Measurements from ENCODE around the gene CABS1. TPM values are rescaled to one million over a fixed set of nuclear protein-coding genes. Genes with fewer than 3 reads are reported as not detected.

Gene CABS1
- not detected in 2 replicates for total RNA-seq

DNA sequence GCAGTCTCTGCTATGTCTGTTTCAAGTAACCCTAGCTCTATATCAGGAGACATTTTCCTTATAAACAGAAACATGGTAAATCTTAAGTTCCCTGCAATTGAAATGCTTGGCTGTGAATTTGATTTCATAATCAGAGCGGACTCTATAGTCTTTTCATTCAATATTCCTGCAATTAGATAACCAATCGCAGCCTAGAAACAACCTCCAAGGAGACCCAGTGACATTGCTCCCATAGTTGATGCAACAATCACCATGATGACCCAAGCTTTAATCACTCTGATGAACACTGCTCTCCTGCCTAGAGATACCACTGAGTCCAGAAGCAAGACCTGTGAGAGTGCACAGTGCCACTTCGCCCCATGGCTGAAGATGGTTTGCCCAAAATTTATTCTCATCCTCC is at the start of gene CABS1:
TSS of gene CABS1 (plus strand) at position 301 of the 400 bp plus-strand sequence. CDS start at position 360, 59 bp downstream.

DNA sequence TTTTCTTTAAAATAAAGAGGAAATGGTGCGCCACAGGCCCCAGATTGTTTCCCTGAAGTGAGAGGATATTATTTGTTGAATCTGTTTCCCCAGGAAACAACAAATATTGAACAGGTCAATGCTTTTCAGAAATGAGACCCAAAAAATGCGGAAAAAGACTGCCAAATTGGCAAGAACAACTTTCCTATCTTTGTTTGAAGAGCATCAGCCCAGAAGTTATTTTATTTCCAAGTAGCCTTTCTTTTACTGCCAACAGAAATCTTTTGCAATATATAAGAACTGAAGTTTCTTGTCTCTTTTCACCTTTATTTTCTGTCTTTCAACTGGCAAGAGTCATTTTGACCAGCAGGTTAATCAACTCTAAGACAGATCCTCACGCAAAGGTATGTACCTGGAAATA is 25.7 kb downstream of the CABS1 start, which contains the start of gene SMR3A:
TSS of gene SMR3A (plus strand) at position 301 of the 400 bp plus-strand sequence. CDS start 1,356 bp downstream, outside the sequence.

DNA sequence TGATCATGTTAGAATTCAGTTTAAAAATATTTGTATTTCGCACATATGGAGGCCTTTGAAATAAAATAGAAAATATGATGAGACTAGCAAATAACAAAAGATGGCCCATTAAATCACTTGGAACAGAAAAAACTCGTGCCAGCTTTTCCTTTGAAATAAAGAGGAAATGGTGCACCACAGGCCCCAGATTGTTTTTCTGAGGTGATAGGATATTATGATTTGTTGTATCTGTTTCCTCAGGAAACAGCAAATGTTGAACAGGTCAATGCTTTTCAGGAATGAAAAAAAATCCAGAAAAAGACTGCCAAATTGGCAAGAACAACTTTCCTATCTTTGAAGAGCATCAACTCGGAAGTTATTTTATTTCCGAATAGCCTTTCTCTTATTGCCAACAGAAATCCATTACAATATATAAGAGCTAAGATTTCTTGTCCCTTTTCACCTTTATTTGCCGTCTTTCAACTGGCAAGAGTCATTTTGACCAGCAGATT is 48.0 kb downstream of the CABS1 start, which contains the start of gene SMR3B:
TSS of gene SMR3B (plus strand) at position 441 of the 491 bp plus-strand sequence. CDS start 1,380 bp downstream, outside the sequence.

Other genes with a start within 250 kb of the CABS1 start
- gene PRR27, start 180.7 kb upstream of the CABS1 start, total RNA-seq: not detected in 2 replicates
- gene ODAM, start 139.3 kb upstream of the CABS1 start, total RNA-seq: not detected in 2 replicates
- not detected in 2 replicates for gene FDCSP, start 108.9 kb upstream of the CABS1 start, total RNA-seq
- gene CSN3, start 92.4 kb upstream of the CABS1 start, total RNA-seq: not detected in 2 replicates
- not detected in 2 replicates for gene SMR3A, start 25.8 kb downstream of the CABS1 start, total RNA-seq
- gene SMR3B, start 48.1 kb downstream of the CABS1 start, total RNA-seq: not detected in 2 replicates
- gene OPRPN, start 63.0 kb downstream of the CABS1 start, total RNA-seq: not detected in 2 replicates
- not detected in 2 replicates for gene MUC7, start 137.2 kb downstream of the CABS1 start, total RNA-seq
- gene AMTN, start 183.6 kb downstream of the CABS1 start, total RNA-seq: not detected in 2 replicates

Data from smooth muscle cell of bladder (primary cell).